K562 (cell line): ENCODE measurements around the gene TMEM63C. TPM values are rescaled to one million over a fixed set of nuclear protein-coding genes. Genes with fewer than 3 reads are reported as not detected.

Source experiments
- ATAC-seq: fragments of 200-7000 bp; cut with Tn5 transposase; 3 replicates; pipeline ENCODE4 v1.9.1; 2020; ENCODE audit warnings: moderate library complexity
- BruUV-seq: library from RNA; stranded (reverse); fragments of 400-500 nt; replicated peaks from 2 replicates; lab custom pipeline; 2021; lab: Mats Ljungman, UMichigan
- CTCF ChIA-PET: fragments of 300-600 bp; formaldehyde crosslinking; extraction: SDS; loops from one replicate; lab custom pipeline; 2021; ENCODE audit warnings: low intra/inter-chr PET ratio; lab: Yijun Ruan, JAX
- POLR2A ChIA-PET: fragments of 300-600, 350-650 bp; sonication (Branson Sonifier 250); formaldehyde crosslinking; extraction: SDS; loops from one replicate; lab custom pipeline; 2021; ENCODE audit warnings: antibody characterized with exemption, inconsistent platforms; lab: Yijun Ruan, JAX
- DNase-seq, 4 experiments: peaks; one replicate each; pipeline versions ENCODE4 v3.0.0 to v3.0.0-alpha.2; 2011 to 2018; ENCODE audit warnings: low spot score in 3 of 4, mixed read lengths in 3 of 4; ENCODE audit errors: extremely low read depth in 1 of 4
- FAIRE-seq: peaks from 2 replicates; lab custom pipeline; 2011; peaks lifted over from hg19 to GRCh38; lab: Jason Lieb, UNC
- H2AFZ ChIP-seq: 2 replicates; pipeline ENCODE4 v1.6.0; 2011; ENCODE audit warnings: low read depth, low read length, control low read depth, inconsistent platforms
- H3K27ac ChIP-seq: fragments of 200-600 bp; 3 replicates; pipeline ENCODE4 v1.8.0; 2011; ENCODE audit warnings: low read depth, mild to moderate bottlenecking, control low read depth, inconsistent platforms, low read length, moderate library complexity, mixed read lengths; ENCODE audit errors: extremely low read depth
- H3K27me3 ChIP-seq, 2 experiments: fragments of 300-600 bp in 1 of 2; 2 replicates in 1 of 2; 3 replicates in 1 of 2; pipeline versions ENCODE4 v1.6.0 to v1.8.0; 2011; ENCODE audit warnings: inconsistent platforms in 2 of 2, low read length in 2 of 2, mild to moderate bottlenecking in 1 of 2, mixed read lengths in 1 of 2, moderate library complexity in 1 of 2; ENCODE audit not compliant: control insufficient read depth in 2 of 2, insufficient read depth in 2 of 2
- H3K36me3 ChIP-seq: fragments of 300-600 bp; 3 replicates; pipeline ENCODE4 v1.8.0; 2011; ENCODE audit warnings: mild to moderate bottlenecking, low read length, inconsistent platforms; ENCODE audit not compliant: control insufficient read depth, insufficient read depth
- H3K4me1 ChIP-seq, 2 experiments: fragments of 200-600 bp in 1 of 2; replicated peaks in 1 of 2; 2 replicates in 1 of 2; 3 replicates in 1 of 2; pipeline versions ENCODE4 v1.5.1 to v1.8.0; 2011; ENCODE audit warnings: inconsistent platforms in 2 of 2, low read length in 2 of 2, mild to moderate bottlenecking in 1 of 2, mixed read lengths in 1 of 2, moderate library complexity in 1 of 2; ENCODE audit not compliant: control insufficient read depth in 2 of 2, insufficient read depth in 2 of 2
- H3K4me2 ChIP-seq: 2 replicates; pipeline ENCODE4 v1.6.1; 2011; ENCODE audit warnings: low read length, control low read depth, inconsistent platforms, mixed read lengths; ENCODE audit not compliant: insufficient read depth
- H3K4me3 ChIP-seq: fragments of 200-600 bp; sonication (generic), shearing (Covaris generic); 2 replicates; pipeline ENCODE4 v1.5.1; 2016; ENCODE audit warnings: control low read depth, inconsistent platforms
- H3K79me2 ChIP-seq: fragments of 200-600 bp; 3 replicates; pipeline ENCODE4 v1.8.0; 2011; ENCODE audit warnings: low read length, inconsistent platforms; ENCODE audit not compliant: control insufficient read depth, insufficient read depth
- H3K9ac ChIP-seq, 2 experiments: 2 replicates each; pipeline versions ENCODE4 v1.6.0 to v1.6.1; 2011; ENCODE audit warnings: low read depth in 2 of 2, low read length in 2 of 2, control low read depth in 1 of 2, inconsistent platforms in 1 of 2, mild to moderate bottlenecking in 1 of 2, mixed read lengths in 1 of 2; ENCODE audit not compliant: insufficient read depth in 1 of 2
- H3K9me1 ChIP-seq: one replicate; pipeline ENCODE4 v1.6.0; 2011; ENCODE audit warnings: inconsistent platforms, mild to moderate bottlenecking, low read length, moderate library complexity; ENCODE audit not compliant: control insufficient read depth, insufficient read depth
- H3K9me3 ChIP-seq: replicated peaks from 2 replicates; pipeline ENCODE4 v1.5.1; 2011; ENCODE audit warnings: low read depth, low read length, inconsistent platforms; ENCODE audit not compliant: control insufficient read depth, insufficient read depth
- H4K20me1 ChIP-seq: replicated peaks from 2 replicates; pipeline ENCODE4 v1.6.1; 2011; ENCODE audit warnings: low read length, inconsistent platforms, mixed read lengths; ENCODE audit not compliant: control insufficient read depth, insufficient read depth
- CBX1 ChIP-seq: sonication (generic); IDR thresholded peaks from 2 replicates; pipeline ENCODE4 v1.6.1; 2016; ENCODE audit warnings: antibody characterized with exemption, low read depth, mild to moderate bottlenecking
- GABPA ChIP-seq: fragments of 200-800 bp; sonication (Bioruptor generic); conservative IDR thresholded peaks from 2 replicates; pipeline ENCODE4 v1.6.1; 2016; ENCODE audit warnings: low read depth, missing genetic modification characterization, missing compliant biosample characterization
- L3MBTL2 ChIP-seq: fragments of 450-650 bp; IDR thresholded peaks from 2 replicates; pipeline ENCODE4 v1.6.1; 2016; ENCODE audit warnings: mild to moderate bottlenecking, moderate library complexity
- MAFF ChIP-seq: IDR thresholded peaks from 2 replicates; pipeline ENCODE4 v1.6.1; 2012; ENCODE audit warnings: low read length, improper control_type of control experiment
- MTF1 ChIP-seq: fragments of 250-450 bp; sonication (Bioruptor Pico); IDR thresholded peaks from 2 replicates; pipeline ENCODE4 v1.9.0; 2021; ENCODE audit warnings: moderate library complexity, mild to moderate bottlenecking, inconsistent platforms, borderline replicate concordance
- PHTF2 ChIP-seq: fragments of 250-450 bp; sonication (Bioruptor Pico); IDR thresholded peaks from 2 replicates; pipeline ENCODE4 v1.5.0; 2021; ENCODE audit warnings: mild to moderate bottlenecking
- PML ChIP-seq: IDR thresholded peaks from 2 replicates; pipeline ENCODE4 v1.6.1; 2012; ENCODE audit warnings: low read length, inconsistent platforms
- RNF2 ChIP-seq: sonication (generic); IDR thresholded peaks from 2 replicates; pipeline ENCODE4 v1.6.1; 2016
- TAF9B ChIP-seq: fragments of 450-650 bp; IDR thresholded peaks from 2 replicates; pipeline ENCODE4 v1.6.1; 2018; ENCODE audit warnings: mild to moderate bottlenecking; ENCODE audit not compliant: partially characterized antibody
- TCF7L2 ChIP-seq: fragments of 150-350 bp; IDR thresholded peaks from 2 replicates; pipeline ENCODE4 v1.6.1; 2016; ENCODE audit warnings: low read depth, mild to moderate bottlenecking, low read length, moderate library complexity
- TRIM24 ChIP-seq, 2 experiments: fragments of 450-650 bp; IDR thresholded peaks; 2 replicates each; pipeline ENCODE4 v1.6.1; 2016
- ZFX ChIP-seq: sonication (generic); formaldehyde crosslinking; IDR thresholded peaks from 2 replicates; pipeline ENCODE4 v1.8.0; 2022; ENCODE audit warnings: mild to moderate bottlenecking, missing genetic modification reagents, moderate library complexity
- ZNF41 ChIP-seq: fragments of 250-450 bp; sonication (Bioruptor Pico); conservative IDR thresholded peaks from 2 replicates; pipeline ENCODE4 v1.4.0; 2020; ENCODE audit warnings: mild to moderate bottlenecking
- WGBS: fragments of 100-300 bp; shearing (Covaris generic); methylation state at CpG from one replicate; pipeline ENCODE4 v1.1.6; 2016; ENCODE audit warnings: low coverage, mixed read lengths; ENCODE audit not compliant: insufficient coverage; ENCODE audit errors: missing lambda C conversion rate; 5-methylcytosine and 5-hydroxymethylcytosine counted together
- in situ Hi-C: fragments of 300-500 bp; cut with MboI; formaldehyde crosslinking; loops from 4 replicates; pipeline ENCODE4 v1.15.0; 2018; ENCODE audit warnings: inconsistent platforms, mixed read lengths
- intact Hi-C: fragments of 100-400 bp; cut with micrococcal nuclease; formaldehyde crosslinking; loops from 2 replicates; pipeline ENCODE4 v1.14.2; 2022
- polyA plus RNA-seq, 8 experiments: library from polyadenylated mRNA; depleted of rRNA in 4 of 8; stranded (reverse) in 5 of 8; unstranded in 3 of 8; fragments of >200 nt; fragmentation: Nextera tagmentation in 2 of 8; fragmentation: Illumina TruSeq in 1 of 8; extraction: Ambion mirVana in 2 of 8; extraction: Trizol in 1 of 8; gene quantifications; 2 replicates each; pipeline versions ENCODE4 v1.2.1 to v1.2.3, GENCODE V29; 2011 to 2014; ENCODE audit warnings: inconsistent platforms in 1 of 8, missing spikeins in 1 of 8
- total RNA-seq, 7 experiments: library from RNA; depleted of rRNA in 6 of 7; stranded (reverse); fragments of >200 nt in 6 of 7; fragmentation: Illumina TruSeq in 2 of 7; extraction: Trizol in 2 of 7; gene quantifications; 2 replicates each; pipeline versions ENCODE4 v1.2.1 to v1.2.3, GENCODE V29; 2011 to 2021; ENCODE audit warnings: low replicate concordance in 1 of 7
- TF ChIP-seq, protein P1 (sequence below), 2 experiments: IDR thresholded peaks; 2 replicates each; pipeline ENCODE4 v1.6.1; 2011; ENCODE audit warnings: borderline replicate concordance in 1 of 2, control low read depth in 1 of 2, low read depth in 1 of 2, low read length in 1 of 2, mild to moderate bottlenecking in 1 of 2, mixed read lengths in 1 of 2, moderate library complexity in 1 of 2; ENCODE audit not compliant: insufficient read depth in 1 of 2, insufficient read length in 1 of 2, poor library complexity in 1 of 2, severe bottlenecking in 1 of 2; ENCODE audit errors: extremely low read depth in 1 of 2
- TF ChIP-seq, protein P2 (sequence below), 2 experiments: fragments of 450-650 bp in 1 of 2; sonication (generic) in 1 of 2; formaldehyde crosslinking; conservative IDR thresholded peaks; 2 replicates each; pipeline versions ENCODE4 v1.4.0 to v1.8.1; 2020 to 2022; ENCODE audit warnings: mild to moderate bottlenecking in 1 of 2, missing genetic modification reagents in 1 of 2

The TMEM63C gene
- total and polyA plus RNA-seq, 9 of the 15 experiments (the other 6 are each of a cell fraction or from before 2014, with no cell fraction given) = 0.07 TPM; not detected in 8

DNA sequence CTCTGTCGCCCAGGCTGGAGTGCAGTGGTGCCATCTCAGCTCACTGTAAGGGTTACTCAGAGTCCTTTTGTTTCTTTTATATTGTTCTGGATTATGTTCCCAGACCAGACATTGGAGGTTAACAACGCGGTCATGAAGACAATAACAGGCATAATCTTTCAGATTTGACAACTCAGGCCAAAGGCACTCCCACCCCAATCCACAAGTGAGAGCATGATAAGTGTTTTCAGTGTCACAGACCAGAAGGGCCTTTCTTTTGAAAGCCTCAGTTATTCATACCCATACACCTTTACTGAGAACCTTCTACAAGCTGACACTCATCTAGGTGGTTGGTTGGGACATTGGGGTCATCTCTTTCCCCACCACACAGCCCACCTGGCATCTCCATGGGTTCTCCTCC lies 2.9 kb upstream of the TMEM63C start:
- Histone ChIP-seq H3K4me2 (no peak overlapping the region), H3K79me2 (no peaks in the 10 kb centered on the region), H4K20me1 (no peaks in the 10 kb centered on the region), H3K4me1 (peaks cover 0 to 13% of the 10 kb centered on the region in 2 experiments; a peak in 3 of 5 replicates), H3K4me3 (no peak overlapping the region), H3K9me3 (no peaks in the 10 kb centered on the region), H3K36me3 (no peaks in the 10 kb centered on the region), H3K9ac (no peak overlapping the region), H2AFZ (no peak overlapping the region), H3K9me1 (no peaks in the 10 kb centered on the region), H3K27me3 (peaks cover 2 to 31% of the 10 kb centered on the region in 2 experiments; a peak in 3 of 5 replicates), H3K27ac (no peak overlapping the region)
- BruUV-seq = no TSS peak
- ATAC-seq = no peak
- POLR2A ChIA-PET = interaction anchor here (0.5 kb wide), 1 partner anchor 62 kb away, joined by 3 read pairs; no protein-coding TSS in a partner anchor
- no peak for FAIRE-seq
- CTCF ChIA-PET = no interaction called here
- no peak for TF ChIP-seq PHTF2 (CRISPR knock-in tag)
- no peak for TF ChIP-seq MTF1
- no peak for TF ChIP-seq CBX1
- TF ChIP-seq L3MBTL2 = no peak
- TF ChIP-seq MAFF = no peak
- TF ChIP-seq, protein P1, sequence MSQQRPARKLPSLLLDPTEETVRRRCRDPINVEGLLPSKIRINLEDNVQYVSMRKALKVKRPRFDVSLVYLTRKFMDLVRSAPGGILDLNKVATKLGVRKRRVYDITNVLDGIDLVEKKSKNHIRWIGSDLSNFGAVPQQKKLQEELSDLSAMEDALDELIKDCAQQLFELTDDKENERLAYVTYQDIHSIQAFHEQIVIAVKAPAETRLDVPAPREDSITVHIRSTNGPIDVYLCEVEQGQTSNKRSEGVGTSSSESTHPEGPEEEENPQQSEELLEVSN (IDR thresholded peaks at IDR 0.05; ENCODE audit: borderline replicate concordance in 1 of 2, extremely low read depth in 1 of 2, insufficient read depth in 1 of 2, insufficient read length in 1 of 2, low read depth in 1 of 2, low read length in 1 of 2, poor library complexity in 1 of 2, severe bottlenecking in 1 of 2) = no peak
- TF ChIP-seq TRIM24 (IDR thresholded peaks at IDR 0.05) = no peak
- no peak for TF ChIP-seq TAF9B
- no peak for TF ChIP-seq PML
- TF ChIP-seq, protein P2, sequence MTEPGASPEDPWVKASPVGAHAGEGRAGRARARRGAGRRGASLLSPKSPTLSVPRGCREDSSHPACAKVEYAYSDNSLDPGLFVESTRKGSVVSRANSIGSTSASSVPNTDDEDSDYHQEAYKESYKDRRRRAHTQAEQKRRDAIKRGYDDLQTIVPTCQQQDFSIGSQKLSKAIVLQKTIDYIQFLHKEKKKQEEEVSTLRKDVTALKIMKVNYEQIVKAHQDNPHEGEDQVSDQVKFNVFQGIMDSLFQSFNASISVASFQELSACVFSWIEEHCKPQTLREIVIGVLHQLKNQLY (CRISPR knock-in tag; conservative IDR thresholded peaks at IDR 0.05) = no peak
- no peak for TF ChIP-seq TCF7L2
- no peak for TF ChIP-seq RNF2
- TF ChIP-seq GABPA (tag) = no peak
- no peak for TF ChIP-seq ZFX (CRISPR knock-in tag)
- no peak for TF ChIP-seq ZNF41 (CRISPR knock-in tag)
- in situ Hi-C loops = no loop called here
- 5% methylated on average over 2 of the region's 3 CpGs for WGBS
- intact Hi-C loops = no loop called here
- no peak for DNase-seq
